Measurements from ENCODE around the gene RPL32. TPM values are rescaled to one million over a fixed set of nuclear protein-coding genes. Genes with fewer than 3 reads are reported as not detected.

The RPL32 gene
- polyA plus RNA-seq, 5 donors, result 2,442 to 3,164 (median 2,704) TPM

GRCh38 chr3:12815078-12815477 is 26.3 kb downstream of the RPL32 start:
- no peak for DNase-seq

- no peak for DNase-seq
These were observed 27.4 kb downstream of the RPL32 start for GRCh38 chr3:12813967-12814366.

- DNase-seq, result no peak
These were observed 28.6 kb downstream of the RPL32 start for GRCh38 chr3:12812812-12813211.

GRCh38 chr3:12810961-12811360 is 30.4 kb downstream of the RPL32 start:
- no peak for DNase-seq

- peak; percentile 93 to 94 for DNase-seq
These were observed 31.2 kb downstream of the RPL32 start for GRCh38 chr3:12810013-12810780.

GRCh38 chr3:12809435-12809834 is 31.9 kb downstream of the RPL32 start:
- no peak for DNase-seq

GRCh38 chr3:12809001-12809400 is 32.4 kb downstream of the RPL32 start:
- no peak for DNase-seq

- DNase-seq, result no peak
These were observed 32.8 kb downstream of the RPL32 start for GRCh38 chr3:12808587-12808986.

- DNase-seq, result peak in 1 of 2 donors; percentile 52
These were observed 33.6 kb downstream of the RPL32 start for GRCh38 chr3:12807601-12808359.

- DNase-seq, result no peak
These were observed 34.3 kb downstream of the RPL32 start for GRCh38 chr3:12807066-12807465.

GRCh38 chr3:12803371-12803770 is 38.0 kb downstream of the RPL32 start:
- DNase-seq, result no peak

- DNase-seq, result no peak
These were observed 41.6 kb downstream of the RPL32 start for GRCh38 chr3:12799525-12800440.

- no peak for DNase-seq
These were observed 42.7 kb downstream of the RPL32 start for GRCh38 chr3:12798559-12799179.

- DNase-seq, result no peak
These were observed 43.3 kb downstream of the RPL32 start for GRCh38 chr3:12797892-12798558.

GRCh38 chr3:12797124-12797891 is 44.1 kb downstream of the RPL32 start:
- no peak for DNase-seq

GRCh38 chr3:12796171-12797123 is 44.9 kb downstream of the RPL32 start, which contains the start of gene CAND2:
Gene CAND2, plus strand, starts transcription at chr3:12796680. Its CDS starts 41 bp downstream, at chr3:12796721.
- peak; percentile 73 to 74 for DNase-seq

GRCh38 chr3:12793701-12794100 is 47.7 kb downstream of the RPL32 start:
- no peak for DNase-seq

- no peak for DNase-seq
These were observed 49.9 kb downstream of the RPL32 start for GRCh38 chr3:12791430-12791829.

Measured in right lung (tissue), 5 donors.